GM18858 (cell line): ENCODE measurements around the gene CAPN6.

Experiments
- ATAC-seq: cut with Tn5 transposase; IDR thresholded peaks from one replicate; pipeline ENCODE4 v1.9.1; 2021; ENCODE audit not compliant: unreplicated experiment

The CAPN6 gene

GRCh38 chrX:111200327-111200726 is 70.0 kb downstream of the CAPN6 start:
- ATAC-seq: no peak

GRCh38 chrX:111199505-111199904 is 70.8 kb downstream of the CAPN6 start:
- ATAC-seq: no peak
